Measurements from ENCODE around the gene LIF.

DNA sequence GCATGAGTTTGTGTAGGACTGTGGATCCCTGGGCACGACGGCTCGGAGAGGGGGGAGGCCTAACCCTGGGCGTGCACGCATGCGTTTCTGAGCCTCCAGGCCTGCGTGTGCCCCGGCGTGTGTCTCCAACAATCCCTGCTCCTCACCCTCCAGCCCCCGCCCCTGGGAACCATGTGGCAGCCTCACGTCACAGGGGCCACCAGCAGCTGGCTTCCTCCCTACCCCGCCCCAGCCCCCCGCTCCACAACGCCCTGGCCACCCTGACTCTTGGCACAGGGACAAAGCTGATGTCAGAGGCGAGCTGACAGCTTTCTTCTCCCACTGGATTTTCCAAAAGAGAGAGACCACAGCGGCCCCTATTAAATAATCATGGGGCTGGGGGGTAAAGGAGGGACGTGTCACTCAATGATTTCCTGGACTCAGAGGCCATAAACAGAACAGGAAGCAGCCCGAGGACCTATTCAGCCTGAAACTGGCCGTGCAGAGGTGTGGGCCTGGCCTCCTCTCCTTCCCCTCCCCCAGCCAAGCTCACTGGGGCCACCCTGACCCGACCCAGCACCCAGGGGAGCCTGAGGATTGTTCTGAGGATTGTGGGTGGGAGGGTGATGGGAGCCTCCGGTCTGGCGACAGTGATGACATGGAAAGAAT is 6.8 kb upstream of the LIF start:
- TF ChIP-seq, protein P1, sequence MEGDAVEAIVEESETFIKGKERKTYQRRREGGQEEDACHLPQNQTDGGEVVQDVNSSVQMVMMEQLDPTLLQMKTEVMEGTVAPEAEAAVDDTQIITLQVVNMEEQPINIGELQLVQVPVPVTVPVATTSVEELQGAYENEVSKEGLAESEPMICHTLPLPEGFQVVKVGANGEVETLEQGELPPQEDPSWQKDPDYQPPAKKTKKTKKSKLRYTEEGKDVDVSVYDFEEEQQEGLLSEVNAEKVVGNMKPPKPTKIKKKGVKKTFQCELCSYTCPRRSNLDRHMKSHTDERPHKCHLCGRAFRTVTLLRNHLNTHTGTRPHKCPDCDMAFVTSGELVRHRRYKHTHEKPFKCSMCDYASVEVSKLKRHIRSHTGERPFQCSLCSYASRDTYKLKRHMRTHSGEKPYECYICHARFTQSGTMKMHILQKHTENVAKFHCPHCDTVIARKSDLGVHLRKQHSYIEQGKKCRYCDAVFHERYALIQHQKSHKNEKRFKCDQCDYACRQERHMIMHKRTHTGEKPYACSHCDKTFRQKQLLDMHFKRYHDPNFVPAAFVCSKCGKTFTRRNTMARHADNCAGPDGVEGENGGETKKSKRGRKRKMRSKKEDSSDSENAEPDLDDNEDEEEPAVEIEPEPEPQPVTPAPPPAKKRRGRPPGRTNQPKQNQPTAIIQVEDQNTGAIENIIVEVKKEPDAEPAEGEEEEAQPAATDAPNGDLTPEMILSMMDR (IDR thresholded peaks at IDR 0.05 in 4 of 5, conservative IDR thresholded peaks at IDR 0.05 in 1 of 5): no peak
- no peak for TF ChIP-seq POLR2A (IDR thresholded peaks at IDR 0.05)
